Smooth muscle cell of the brain vasculature (primary cell): Measurements from ENCODE around the gene LGALS12.

Experiments
- DNase-seq: peaks from one replicate; pipeline ENCODE4 v3.0.0-alpha.2; 2012; ENCODE audit warnings: low read depth, low spot score

Gene LGALS12

GRCh38 chr11:63560506-63561180, 54.8 kb downstream of the LGALS12 start:
- no peak for DNase-seq

GRCh38 chr11:63563201-63564055, 57.5 kb downstream of the LGALS12 start, which contains the start of gene PLAAT2:
Gene PLAAT2 (minus strand): TSS chr11:63563379. CDS start chr11:63563324, 55 bp downstream.
- no peak for DNase-seq

- DNase-seq = no peak
Measured at GRCh38 chr11:63564056-63564774, 58.3 kb downstream of the LGALS12 start.

GRCh38 chr11:63564784-63565350, 59.0 kb downstream of the LGALS12 start:
- DNase-seq = no peak
